C1 segment of cervical spinal cord (tissue), 14 donors: Measurements from ENCODE around the gene NUMA1.

Source experiments
- DNase-seq, 14 donors: peaks; one replicate each; lab custom pipeline; 2025; lab: John Stamatoyannopoulos, UW

NUMA1 gene

DNA sequence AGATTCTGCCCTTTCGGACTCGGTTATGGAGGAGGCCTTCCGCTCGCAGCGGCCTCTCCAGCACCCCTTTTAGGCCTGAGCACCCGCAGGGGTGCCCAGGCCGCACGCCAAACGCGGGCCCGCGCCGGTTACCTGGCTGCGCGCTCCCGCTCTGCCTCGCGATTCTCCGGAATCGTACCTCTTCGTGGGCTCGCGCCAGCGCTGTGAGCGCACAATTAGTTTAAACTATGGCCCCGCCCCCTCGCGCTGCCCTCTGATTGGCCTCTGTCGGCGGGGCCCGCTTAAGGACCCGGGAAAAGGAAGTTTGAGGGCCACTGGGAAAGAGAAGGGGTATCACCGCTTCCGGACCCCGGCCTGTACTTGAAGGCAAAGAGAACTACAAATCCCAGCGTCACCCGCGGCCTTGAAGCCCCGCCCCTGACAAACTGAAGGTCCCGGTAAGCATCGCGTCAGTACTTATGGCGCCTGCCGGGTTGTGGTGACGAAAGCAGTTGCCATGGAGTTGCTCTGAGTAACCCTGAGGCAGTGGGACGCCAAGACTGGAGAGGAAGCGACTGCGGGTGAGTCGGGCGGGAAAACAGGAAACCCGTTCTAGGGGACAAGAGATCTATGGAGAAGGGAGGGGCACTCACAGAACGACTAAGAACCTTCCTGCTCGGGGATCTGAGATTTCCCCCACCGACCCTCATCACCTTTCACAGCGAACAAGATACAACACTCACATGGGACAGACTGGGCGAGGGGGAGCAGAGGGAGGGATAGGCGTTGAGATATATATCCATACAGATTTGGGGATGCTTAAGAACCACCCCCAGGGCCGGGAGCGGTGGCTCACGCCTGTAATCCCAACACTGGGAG lies at the start of gene NUMA1, which contains the start of gene LRRC51:
Gene NUMA1 (minus strand): TSS at position 217 of the 858 bp plus-strand sequence. CDS start 44,599 bp downstream, outside the sequence.
Gene LRRC51 (plus strand): TSS at position 525 of the 858 bp plus-strand sequence. CDS start 8,234 bp downstream, outside the sequence.
- peak; percentile 76 to 99 (median 95) for DNase-seq

DNA sequence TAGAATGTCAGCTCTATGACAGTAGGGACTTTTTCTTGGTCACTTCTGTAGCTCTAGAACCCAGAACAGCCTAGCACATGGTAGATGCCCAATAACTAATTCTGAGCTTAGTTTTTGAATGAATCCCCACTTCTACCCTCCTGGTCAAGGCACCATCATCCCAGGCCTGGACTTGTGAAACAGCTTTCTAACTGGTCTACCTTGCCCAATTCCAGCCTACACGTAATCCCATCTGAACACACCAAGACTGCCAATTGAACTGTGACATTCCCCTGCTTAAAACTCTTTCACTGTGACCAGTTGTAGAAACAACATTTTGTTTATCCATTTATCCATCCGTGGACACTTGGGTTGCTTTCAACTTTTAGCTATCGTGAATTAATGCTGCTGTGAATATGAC lies 49.0 kb upstream of the NUMA1 start:
- no peak for DNase-seq

GRCh38 chr11:72127923-72128322 lies 47.6 kb upstream of the NUMA1 start:
- DNase-seq, result no peak

GRCh38 chr11:72125956-72126355 lies 45.6 kb upstream of the NUMA1 start:
- no peak for DNase-seq

GRCh38 chr11:72124046-72124445 lies 43.7 kb upstream of the NUMA1 start:
- no peak for DNase-seq

- no peak for DNase-seq
Observed at GRCh38 chr11:72123117-72123653, 42.8 kb upstream of the NUMA1 start.

- DNase-seq, result no peak
Observed at GRCh38 chr11:72122607-72123006, 42.3 kb upstream of the NUMA1 start.

GRCh38 chr11:72120930-72121329 lies 40.6 kb upstream of the NUMA1 start:
- no peak for DNase-seq

GRCh38 chr11:72119198-72119597 lies 38.9 kb upstream of the NUMA1 start:
- no peak for DNase-seq

- DNase-seq, result no peak
Observed at GRCh38 chr11:72116019-72116755, 35.8 kb upstream of the NUMA1 start.

DNA sequence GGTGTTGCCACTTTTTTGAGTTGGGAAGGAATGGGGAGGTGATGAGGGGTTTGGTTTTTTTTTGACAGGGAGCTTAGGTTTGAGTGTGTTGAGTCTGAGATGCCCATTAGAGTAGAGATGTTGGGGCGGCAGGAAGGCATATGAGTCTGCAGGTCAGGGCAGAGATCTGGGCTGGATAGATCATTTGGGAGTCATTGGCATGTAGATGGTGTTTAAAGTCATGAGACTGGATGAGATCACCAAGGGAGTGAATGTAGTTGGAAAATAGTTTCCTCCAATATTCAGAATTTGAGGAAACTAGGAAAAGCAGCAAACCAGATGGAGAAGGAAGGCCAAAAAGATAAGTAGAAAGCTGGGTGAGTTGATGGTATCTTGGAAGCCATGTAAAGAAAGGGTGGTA lies 34.2 kb upstream of the NUMA1 start:
- no peak for DNase-seq

GRCh38 chr11:72112978-72113808 lies 32.9 kb upstream of the NUMA1 start:
- DNase-seq, result peak in 1 of 14 donors; percentile 39

DNA sequence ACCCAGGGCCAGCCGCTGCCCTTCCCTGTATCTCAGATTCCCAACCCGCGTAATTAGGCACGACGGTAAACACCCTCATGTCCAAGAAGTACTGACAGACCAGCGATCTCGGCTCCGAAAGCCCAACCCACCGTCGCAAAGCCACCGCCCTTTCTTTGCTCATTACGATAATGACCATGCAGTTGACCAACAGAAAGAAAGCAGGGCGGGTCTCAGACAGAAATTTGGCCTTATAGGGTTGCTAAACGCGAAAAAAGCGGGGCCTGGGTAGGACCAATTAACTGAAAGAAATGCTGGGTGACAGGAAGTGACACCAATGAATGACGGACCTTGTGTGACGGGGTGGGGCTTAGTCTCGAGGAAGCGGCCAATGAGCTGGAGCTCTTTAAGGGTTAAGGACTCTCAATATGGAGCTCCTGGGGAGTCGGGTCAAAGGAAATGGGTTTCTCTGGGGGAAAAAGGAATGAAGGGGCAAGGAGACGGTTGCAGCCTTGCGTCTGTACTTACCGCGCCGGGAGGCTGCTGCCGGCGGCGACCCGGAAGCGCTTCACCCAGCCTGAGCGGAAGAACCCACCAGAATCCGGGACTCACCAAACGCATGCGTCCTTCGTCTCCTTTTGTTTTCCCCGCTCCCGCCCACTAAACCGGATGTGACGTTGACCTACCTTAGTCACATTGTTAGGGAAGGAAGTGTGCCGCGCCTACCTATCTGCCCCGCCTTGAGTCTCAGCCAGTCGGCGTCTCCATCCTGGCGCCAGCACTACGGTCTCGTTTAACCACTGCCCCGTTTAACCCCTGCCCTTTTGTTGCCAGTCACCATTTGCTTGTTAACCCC lies 32.0 kb upstream of the NUMA1 start, which contains the start of gene ANAPC15:
Gene ANAPC15 (minus strand): TSS at position 553 of the 835 bp plus-strand sequence. CDS start 1,419 bp downstream, outside the sequence.
- DNase-seq, result peak; percentile 94 to 100 (median 99)

DNA sequence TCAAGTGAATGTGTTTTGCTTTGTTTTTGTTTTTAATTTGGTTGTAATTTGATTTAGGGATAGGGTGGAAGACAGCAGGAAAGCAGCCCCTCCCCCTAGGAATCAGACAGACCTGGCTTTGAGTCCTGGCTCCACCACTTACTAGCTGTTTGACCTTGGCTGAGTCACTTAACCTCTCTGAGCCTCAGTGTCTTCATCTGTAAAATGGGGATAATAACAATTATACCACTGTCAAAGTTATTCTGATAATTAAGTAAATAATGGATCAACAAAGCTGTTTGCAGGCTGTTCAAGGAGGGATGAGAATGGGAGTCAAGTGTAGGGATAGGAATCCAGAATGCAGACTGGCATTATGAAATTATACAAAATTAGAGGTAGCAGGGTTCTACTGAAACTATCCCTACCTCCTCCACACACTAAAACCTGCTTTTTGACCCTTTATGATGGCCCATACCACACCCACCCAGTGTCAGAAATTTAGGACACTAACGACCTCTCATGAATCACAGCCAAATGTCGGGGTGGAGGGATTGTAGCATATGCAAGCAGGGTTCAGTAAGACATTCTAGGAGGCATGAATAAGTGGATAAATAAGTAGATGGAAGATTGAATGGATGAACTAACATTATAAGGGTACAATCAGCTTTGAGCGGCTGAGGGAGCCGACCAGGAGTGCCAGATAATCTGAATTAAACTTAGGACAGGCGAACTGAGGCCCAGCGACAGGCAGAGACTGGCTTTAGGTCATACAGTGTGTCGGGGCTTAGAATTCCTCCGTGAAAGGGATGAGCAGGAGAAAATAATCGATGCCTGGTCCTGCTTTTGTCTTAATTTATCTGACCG lies 31.2 kb upstream of the NUMA1 start:
- DNase-seq, result no peak

GRCh38 chr11:72105888-72106287 lies 25.5 kb upstream of the NUMA1 start, which contains the start of gene TOMT:
TOMT (plus strand) TSS chr11:72105924; CDS start chr11:72105952, 28 bp downstream.
- no peak for DNase-seq

DNA sequence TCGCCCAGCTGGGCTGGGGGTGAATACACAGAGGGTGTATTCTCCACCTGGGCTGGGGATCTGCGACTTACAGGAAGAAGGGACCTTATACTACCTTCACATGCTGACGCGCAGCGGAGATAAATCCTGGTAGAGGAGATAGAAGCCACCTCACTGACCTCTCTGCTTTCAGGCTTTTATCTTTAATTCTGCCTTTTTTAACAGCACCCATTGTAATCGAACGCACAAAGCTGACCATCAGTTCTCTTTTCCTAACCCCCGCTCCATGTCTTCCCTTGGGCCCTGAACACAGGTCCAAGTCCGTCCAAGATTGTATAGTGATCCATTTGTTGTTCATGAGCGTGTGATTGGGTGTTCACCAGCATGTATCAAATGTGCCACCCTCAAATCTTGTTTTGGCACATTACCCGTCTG lies 23.4 kb upstream of the NUMA1 start:
- no peak for DNase-seq

DNA sequence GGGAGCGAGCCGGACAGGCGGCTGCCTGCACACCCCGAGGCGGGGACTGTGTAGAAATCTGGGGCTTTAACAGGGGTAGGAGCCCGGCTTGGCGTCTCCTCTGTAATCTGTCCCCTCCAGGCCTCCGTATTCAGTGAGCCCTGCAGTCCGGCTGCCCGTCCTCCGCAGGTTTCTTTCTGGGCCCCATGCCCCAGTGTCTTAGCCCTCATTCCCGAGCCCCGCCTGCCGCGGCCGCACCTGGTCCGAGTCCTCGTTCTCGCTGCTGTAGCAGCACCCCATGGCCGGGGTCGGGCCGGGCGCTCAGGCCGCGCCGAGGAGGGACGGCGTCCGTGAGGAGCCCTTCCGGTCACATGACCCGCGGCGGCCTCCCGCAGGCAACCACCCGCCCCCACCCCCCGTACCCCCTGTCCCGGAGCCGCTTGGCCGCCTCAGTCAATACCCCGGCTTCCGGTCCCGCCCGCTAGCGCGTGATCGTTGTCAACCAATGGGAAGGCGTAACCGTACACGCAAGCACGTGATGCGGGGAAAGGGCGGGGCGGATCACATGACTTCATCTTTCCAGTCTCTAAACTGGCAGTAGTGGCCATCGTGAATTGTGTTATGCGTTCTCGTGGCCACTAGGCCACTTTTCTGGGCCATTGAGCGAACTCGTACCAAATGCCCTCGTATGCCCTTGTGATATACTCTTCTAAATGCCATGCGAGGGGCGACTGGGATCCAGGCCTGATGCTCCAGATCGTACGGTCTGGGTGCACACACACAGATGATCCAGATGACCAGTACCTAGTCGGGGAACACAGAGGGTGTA lies 22.8 kb upstream of the NUMA1 start, which contains the start of gene LAMTOR1:
Gene LAMTOR1 (minus strand): TSS at position 352 of the 808 bp plus-strand sequence. CDS start 73 bp downstream, at position 279.
- DNase-seq, result peak; percentile 88 to 100 (median 98)

DNA sequence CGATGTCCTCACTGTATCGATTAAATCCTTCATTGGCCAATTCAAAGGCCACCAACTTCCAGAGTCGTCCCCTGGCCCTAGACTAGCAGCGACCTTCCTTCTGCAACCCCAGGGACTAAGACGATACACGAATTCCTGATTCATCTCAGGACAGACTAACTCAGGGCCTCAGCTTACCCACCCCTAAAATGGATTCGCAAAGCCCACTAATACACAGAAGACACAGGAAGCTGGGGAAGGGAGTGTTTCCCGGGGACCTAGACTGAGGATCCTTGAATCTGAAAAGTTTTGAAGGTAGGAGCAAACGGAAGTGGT lies 22.2 kb upstream of the NUMA1 start:
- no peak for DNase-seq
